Gastroesophageal sphincter (tissue), 3 donors: Measurements from ENCODE around the gene CMSS1.

Experiments
- CTCF ChIP-seq, 4 experiments: fragments of 200-600 bp in 2 of 4; fragments of 450-650 bp in 2 of 4; sonication (generic) in 1 of 4; IDR thresholded peaks; one replicate each; pipeline ENCODE4 v1.5.1; 2017 to 2019; ENCODE audit warnings: antibody characterized with exemption in 4 of 4, mild to moderate bottlenecking in 2 of 4, moderate library complexity in 2 of 4
- POLR2A ChIP-seq, 2 donors: fragments of 450-650 bp; IDR thresholded peaks; one replicate each; pipeline ENCODE4 v1.6.1; 2017; ENCODE audit warnings: antibody characterized with exemption in 2 of 2, mild to moderate bottlenecking in 2 of 2, moderate library complexity in 1 of 2
- POLR2AphosphoS5 ChIP-seq: sonication (generic); formaldehyde crosslinking; IDR thresholded peaks from one replicate; pipeline ENCODE4 v1.6.1; 2017; ENCODE audit warnings: antibody characterized with exemption

DNA sequence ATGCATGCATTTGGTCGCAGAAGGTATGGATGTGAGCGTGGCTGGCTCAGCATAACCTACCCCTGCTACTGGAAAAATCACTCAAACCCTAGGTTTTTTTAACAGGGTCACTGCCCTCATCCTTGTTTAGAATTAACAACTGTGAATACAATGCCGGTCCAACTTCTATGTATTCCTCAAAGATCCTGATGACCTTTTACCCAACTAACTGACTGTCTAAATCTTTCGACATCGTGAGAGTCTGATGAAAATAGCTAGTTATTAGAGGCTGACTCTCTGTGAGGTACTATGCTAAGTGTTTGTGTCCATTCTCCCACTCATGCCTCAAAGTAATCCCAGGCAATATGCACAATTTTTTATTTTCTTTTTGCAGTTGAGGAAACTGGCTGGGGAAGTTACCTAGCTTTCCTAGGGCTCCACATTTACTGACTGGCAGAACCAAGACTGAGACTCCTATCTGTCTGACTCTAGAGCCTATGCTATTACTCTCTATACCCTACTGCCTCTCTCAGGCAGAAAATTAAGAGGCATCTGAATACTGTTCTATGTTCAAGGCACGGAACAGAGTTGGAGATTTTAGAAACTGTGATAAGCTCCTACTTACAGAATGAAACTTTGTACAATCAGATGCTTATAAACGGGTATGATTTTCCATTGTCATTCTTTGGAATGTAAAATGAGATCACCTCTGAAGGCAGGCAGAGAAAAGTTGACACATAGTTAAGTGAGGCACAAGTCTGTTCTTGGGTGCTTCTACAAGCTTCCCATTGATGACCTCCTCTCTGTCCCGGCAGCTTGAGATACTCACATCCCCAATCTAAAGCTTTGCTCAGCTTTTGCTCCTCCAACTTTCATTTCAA is 240.3 kb downstream of the CMSS1 start:
- TF ChIP-seq CTCF (IDR thresholded peaks at IDR 0.05) (no peak), POLR2A (IDR thresholded peaks at IDR 0.05) (no peak), POLR2AphosphoS5 (no peak)
